ENCODE data around the gene BPIFB4.

The BPIFB4 gene

GRCh38 chr20:33079259-33079658, at the start of gene BPIFB4:
Gene BPIFB4, plus strand, starts transcription at chr20:33079643. Its CDS starts 1,884 bp downstream, at chr20:33081527.
- Histone ChIP-seq H4K20me1 (no peaks in the 10 kb centered on the region), H3K9me3 (no peaks in the 10 kb centered on the region)
- no peak for TF ChIP-seq Cebpa-rat (IDR thresholded peaks at IDR 0.05)

GRCh38 chr20:33030076-33030475, 49.4 kb upstream of the BPIFB4 start:
- no peak for TF ChIP-seq Cebpa-rat (IDR thresholded peaks at IDR 0.05)
- H3K4me2 ChIP-seq: no peak overlapping the region

More at GRCh38 chr20:33079259-33079658, at the start of gene BPIFB4:
- H3K9ac ChIP-seq: no peak within 1 kb of the TSS
- H3K4me2 ChIP-seq: no peak within 1 kb of the TSS
- H3K27ac ChIP-seq: no peak within 1 kb of the TSS
- H3K27me3 ChIP-seq: no peaks in the 10 kb centered on the region
- no peak within 1 kb of the TSS for H3K4me3 ChIP-seq
- H3K4me1 ChIP-seq: peaks cover 10% of the 10 kb centered on the region
- no peaks in the 10 kb centered on the region for H3K36me3 ChIP-seq

GRCh38 chr20:33030569-33030968, 48.9 kb upstream of the BPIFB4 start:
- H3K36me3 ChIP-seq: no peaks in the 10 kb centered on the region
- H3K4me2 ChIP-seq: no peak overlapping the region
- no peaks in the 10 kb centered on the region for H3K27me3 ChIP-seq
- no peaks in the 10 kb centered on the region for H3K9me3 ChIP-seq
- 0 out of 2 replicates have a peak, but pooled peaks cover 2% of the 10 kb centered on the region for H3K4me1 ChIP-seq
- H3K9ac ChIP-seq: no peak overlapping the region
- no peak overlapping the region for H3K4me3 ChIP-seq
- no peak overlapping the region for H3K27ac ChIP-seq
- no peaks in the 10 kb centered on the region for H4K20me1 ChIP-seq
- no peak for TF ChIP-seq Cebpa-rat (IDR thresholded peaks at IDR 0.05)

More at GRCh38 chr20:33030076-33030475, 49.4 kb upstream of the BPIFB4 start:
- Histone ChIP-seq H3K4me3 (no peak overlapping the region), H3K9ac (no peak overlapping the region), H3K27me3 (no peaks in the 10 kb centered on the region), H4K20me1 (no peaks in the 10 kb centered on the region), H3K36me3 (no peaks in the 10 kb centered on the region), H3K27ac (no peak overlapping the region), H3K4me1 (no peaks in the 10 kb centered on the region), H3K9me3 (no peaks in the 10 kb centered on the region)

GRCh38 chr20:33031531-33031930, 47.9 kb upstream of the BPIFB4 start, which contains the start of gene BPIFB6:
Gene BPIFB6, plus strand, starts transcription at chr20:33031648. Its CDS starts 0 bp downstream, at chr20:33031648.
- Histone ChIP-seq H3K4me3 (no peak within 1 kb of the TSS), H3K27ac (no peak within 1 kb of the TSS), H3K4me1 (0 out of 2 replicates have a peak, but pooled peaks cover 4% of the 10 kb centered on the region), H3K9ac (no peak within 1 kb of the TSS), H3K4me2 (no peak within 1 kb of the TSS), H4K20me1 (no peaks in the 10 kb centered on the region), H3K36me3 (no peaks in the 10 kb centered on the region), H3K27me3 (no peaks in the 10 kb centered on the region), H3K9me3 (no peaks in the 10 kb centered on the region)
- TF ChIP-seq Cebpa-rat (IDR thresholded peaks at IDR 0.05): no peak

GRCh38 chr20:33032555-33032954, 46.9 kb upstream of the BPIFB4 start:
- Histone ChIP-seq H3K4me1 (0 out of 2 replicates have a peak, but pooled peaks cover 4% of the 10 kb centered on the region), H3K9ac (no peak overlapping the region), H3K36me3 (no peaks in the 10 kb centered on the region), H3K4me3 (no peak overlapping the region), H3K4me2 (no peak overlapping the region), H3K27me3 (no peaks in the 10 kb centered on the region), H3K27ac (no peak overlapping the region), H3K9me3 (no peaks in the 10 kb centered on the region), H4K20me1 (no peaks in the 10 kb centered on the region)
- TF ChIP-seq Cebpa-rat (IDR thresholded peaks at IDR 0.05): no peak

- Histone ChIP-seq H3K27ac (no peak overlapping the region), H3K27me3 (no peaks in the 10 kb centered on the region), H3K9ac (no peak overlapping the region), H3K9me3 (no peaks in the 10 kb centered on the region), H4K20me1 (no peaks in the 10 kb centered on the region), H3K4me3 (no peak overlapping the region), H3K4me2 (no peak overlapping the region), H3K36me3 (no peaks in the 10 kb centered on the region), H3K4me1 (0 out of 2 replicates have a peak, but pooled peaks cover 4% of the 10 kb centered on the region)
- no peak for TF ChIP-seq Cebpa-rat (IDR thresholded peaks at IDR 0.05)
Measured at GRCh38 chr20:33033381-33033780, 46.1 kb upstream of the BPIFB4 start.

GRCh38 chr20:33034115-33034514, 45.3 kb upstream of the BPIFB4 start:
- H3K9ac ChIP-seq: no peak overlapping the region
- no peak overlapping the region for H3K4me2 ChIP-seq
- H4K20me1 ChIP-seq: no peaks in the 10 kb centered on the region
- H3K36me3 ChIP-seq: no peaks in the 10 kb centered on the region
- H3K27me3 ChIP-seq: no peaks in the 10 kb centered on the region
- H3K4me3 ChIP-seq: no peak overlapping the region
- TF ChIP-seq Cebpa-rat (IDR thresholded peaks at IDR 0.05): no peak
- no peaks in the 10 kb centered on the region for H3K9me3 ChIP-seq
- 0 out of 2 replicates have a peak, but pooled peaks cover 4% of the 10 kb centered on the region for H3K4me1 ChIP-seq
- no peak overlapping the region for H3K27ac ChIP-seq

- Histone ChIP-seq H3K4me1 (0 out of 2 replicates have a peak, but pooled peaks cover 4% of the 10 kb centered on the region), H3K4me2 (no peak overlapping the region), H4K20me1 (no peaks in the 10 kb centered on the region), H3K27me3 (no peaks in the 10 kb centered on the region), H3K36me3 (no peaks in the 10 kb centered on the region), H3K9me3 (no peaks in the 10 kb centered on the region), H3K9ac (no peak overlapping the region), H3K27ac (no peak overlapping the region), H3K4me3 (no peak overlapping the region)
- no peak for TF ChIP-seq Cebpa-rat (IDR thresholded peaks at IDR 0.05)
Measured at GRCh38 chr20:33034901-33035492, 44.4 kb upstream of the BPIFB4 start.

GRCh38 chr20:33037456-33037855, 42.0 kb upstream of the BPIFB4 start:
- no peak overlapping the region for H3K27ac ChIP-seq
- no peak overlapping the region for H3K9ac ChIP-seq
- TF ChIP-seq Cebpa-rat (IDR thresholded peaks at IDR 0.05): no peak
- no peak overlapping the region for H3K4me2 ChIP-seq
- H3K36me3 ChIP-seq: no peaks in the 10 kb centered on the region
- no peaks in the 10 kb centered on the region for H3K9me3 ChIP-seq
- H4K20me1 ChIP-seq: no peaks in the 10 kb centered on the region
- H3K4me3 ChIP-seq: no peak overlapping the region
- H3K4me1 ChIP-seq: 0 out of 2 replicates have a peak, but pooled peaks cover 4% of the 10 kb centered on the region
- no peaks in the 10 kb centered on the region for H3K27me3 ChIP-seq

GRCh38 chr20:33038243-33038642, 41.2 kb upstream of the BPIFB4 start:
- Histone ChIP-seq H3K27me3 (no peaks in the 10 kb centered on the region), H3K4me3 (no peak overlapping the region), H3K27ac (no peak overlapping the region), H3K9ac (no peak overlapping the region), H3K4me2 (no peak overlapping the region), H4K20me1 (no peaks in the 10 kb centered on the region), H3K4me1 (0 out of 2 replicates have a peak, but pooled peaks cover 4% of the 10 kb centered on the region), H3K9me3 (no peaks in the 10 kb centered on the region), H3K36me3 (no peaks in the 10 kb centered on the region)
- no peak for TF ChIP-seq Cebpa-rat (IDR thresholded peaks at IDR 0.05)
